MM.1S (cell line): ENCODE results near the gene USP44.

Experiments
- EZH2 ChIP-seq: fragments of 300-600 bp; sonication (generic); optimal IDR thresholded peaks from 2 replicates; pipeline ENCODE3; 2017; ENCODE audit warnings: low read depth, mild to moderate bottlenecking, antibody characterized with exemption, low read length, mixed read lengths
- EZH2phosphoT487 ChIP-seq: fragments of 300-600 bp; sonication (generic); IDR thresholded peaks from 2 replicates; pipeline ENCODE4 v1.6.1; 2018; ENCODE audit warnings: antibody characterized with exemption, low read length
- TF ChIP-seq, protein P1 (sequence below): fragments of 300-600 bp; sonication (generic); IDR thresholded peaks from 2 replicates; pipeline ENCODE4 v1.5.1; 2016; ENCODE audit warnings: antibody characterized with exemption, low read length, mixed read lengths

DNA sequence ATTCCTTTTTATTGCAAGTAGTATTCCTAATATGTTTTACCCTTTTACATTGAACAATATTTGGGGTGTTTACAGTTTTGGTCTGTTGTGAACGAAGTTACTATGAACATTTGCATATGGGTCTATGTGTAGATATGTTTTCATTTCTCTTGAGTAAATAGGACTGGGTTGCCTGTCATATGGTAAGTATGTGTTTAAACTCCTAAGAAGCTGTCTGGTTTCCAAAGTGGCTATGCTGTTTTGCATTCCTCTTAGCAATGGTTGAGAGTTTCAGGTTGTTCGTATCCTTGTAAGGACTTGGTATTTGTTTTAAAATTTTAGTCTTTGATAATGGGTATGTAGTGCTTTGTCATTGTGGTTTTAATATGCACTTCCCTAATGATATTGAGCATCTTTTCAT, 71.0 kb downstream of the USP44 start:
- TF ChIP-seq, protein P1, sequence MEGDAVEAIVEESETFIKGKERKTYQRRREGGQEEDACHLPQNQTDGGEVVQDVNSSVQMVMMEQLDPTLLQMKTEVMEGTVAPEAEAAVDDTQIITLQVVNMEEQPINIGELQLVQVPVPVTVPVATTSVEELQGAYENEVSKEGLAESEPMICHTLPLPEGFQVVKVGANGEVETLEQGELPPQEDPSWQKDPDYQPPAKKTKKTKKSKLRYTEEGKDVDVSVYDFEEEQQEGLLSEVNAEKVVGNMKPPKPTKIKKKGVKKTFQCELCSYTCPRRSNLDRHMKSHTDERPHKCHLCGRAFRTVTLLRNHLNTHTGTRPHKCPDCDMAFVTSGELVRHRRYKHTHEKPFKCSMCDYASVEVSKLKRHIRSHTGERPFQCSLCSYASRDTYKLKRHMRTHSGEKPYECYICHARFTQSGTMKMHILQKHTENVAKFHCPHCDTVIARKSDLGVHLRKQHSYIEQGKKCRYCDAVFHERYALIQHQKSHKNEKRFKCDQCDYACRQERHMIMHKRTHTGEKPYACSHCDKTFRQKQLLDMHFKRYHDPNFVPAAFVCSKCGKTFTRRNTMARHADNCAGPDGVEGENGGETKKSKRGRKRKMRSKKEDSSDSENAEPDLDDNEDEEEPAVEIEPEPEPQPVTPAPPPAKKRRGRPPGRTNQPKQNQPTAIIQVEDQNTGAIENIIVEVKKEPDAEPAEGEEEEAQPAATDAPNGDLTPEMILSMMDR = no peak
- TF ChIP-seq EZH2 (no peak), EZH2phosphoT487 (no peak)
